GM21515 (cell line): ENCODE measurements around the gene AGR3.

ENCODE experiments used
- ATAC-seq: cut with Tn5 transposase; IDR thresholded peaks from one replicate; pipeline ENCODE4 v1.9.1; 2021; ENCODE audit not compliant: unreplicated experiment

The AGR3 gene

DNA sequence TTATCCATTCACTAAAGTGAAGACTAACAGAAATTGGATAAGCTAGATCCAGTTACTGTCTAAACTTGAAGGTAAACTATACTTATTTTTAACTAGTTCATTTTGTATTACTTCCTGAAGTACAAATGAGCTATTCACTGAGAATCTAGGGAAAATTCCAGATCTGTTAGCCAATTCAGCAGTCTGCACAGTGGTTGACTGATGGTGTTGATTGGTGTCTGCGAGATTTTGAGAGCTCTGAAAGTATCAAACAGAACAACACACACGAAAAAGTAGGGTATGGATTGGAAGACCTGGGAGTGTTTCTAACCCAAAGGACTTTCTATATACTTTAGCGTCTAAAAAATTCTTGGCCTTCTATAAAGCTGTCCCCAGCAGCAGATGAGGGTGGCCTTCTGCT is 43.4 kb downstream of the AGR3 start:
- ATAC-seq, result no peak

DNA sequence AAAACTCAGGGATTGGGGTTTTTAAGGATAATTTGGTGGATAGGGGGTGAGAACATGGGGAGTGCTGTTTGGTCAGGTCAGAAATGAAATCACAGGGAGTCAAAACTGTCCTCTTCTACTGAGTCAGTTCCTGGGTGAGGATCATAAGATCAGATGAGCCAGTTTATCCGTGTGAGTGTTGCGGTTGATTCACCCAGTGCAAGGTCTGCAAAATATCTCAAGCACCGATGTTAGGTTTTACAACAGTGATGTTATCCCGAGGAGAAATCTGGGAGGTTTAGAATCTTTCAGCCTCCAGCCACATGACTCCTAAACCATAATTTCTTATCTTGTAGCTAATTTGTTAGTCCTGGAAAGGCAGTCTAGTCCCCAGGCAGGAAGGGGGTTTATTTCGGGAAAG is 45.3 kb downstream of the AGR3 start:
- ATAC-seq, result no peak

DNA sequence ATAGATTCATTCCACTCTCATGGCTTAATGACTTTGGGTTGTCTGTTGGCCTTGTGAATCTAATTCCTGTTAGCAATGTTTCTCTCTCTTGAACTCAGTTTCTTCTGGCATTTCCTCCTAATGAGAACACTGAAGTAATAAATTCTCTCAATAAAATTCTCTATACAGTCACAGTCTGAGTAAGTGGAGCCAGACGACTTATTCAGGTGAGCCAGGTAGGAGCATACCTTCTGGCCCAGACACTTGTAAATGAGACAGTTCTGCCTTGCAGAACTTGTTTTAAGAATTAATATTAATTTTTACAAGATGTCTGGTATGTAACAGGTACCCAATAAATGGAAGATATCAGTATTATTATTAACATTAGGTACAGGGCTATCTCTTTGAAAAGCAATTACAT is 48.4 kb downstream of the AGR3 start:
- ATAC-seq, result no peak

DNA sequence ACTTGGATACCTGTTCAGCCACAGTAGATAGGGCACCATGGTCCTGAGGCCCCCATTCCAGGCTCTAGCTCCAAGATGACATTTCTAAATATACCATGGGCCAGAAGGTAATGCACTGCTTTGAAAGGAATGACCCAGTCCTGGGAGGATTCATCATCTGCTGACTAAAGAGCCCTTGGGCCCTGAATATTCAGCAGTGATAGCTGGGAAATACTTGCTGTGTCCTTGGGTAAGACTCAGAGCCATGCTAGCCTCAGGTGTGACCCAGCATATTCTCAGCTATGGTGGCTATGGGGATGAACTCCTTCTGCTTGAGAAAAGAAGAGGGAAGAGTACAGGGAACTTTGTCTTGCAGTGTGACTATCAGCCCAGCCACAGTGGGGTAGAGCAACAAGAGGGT is 55.7 kb downstream of the AGR3 start:
- ATAC-seq, result no peak

DNA sequence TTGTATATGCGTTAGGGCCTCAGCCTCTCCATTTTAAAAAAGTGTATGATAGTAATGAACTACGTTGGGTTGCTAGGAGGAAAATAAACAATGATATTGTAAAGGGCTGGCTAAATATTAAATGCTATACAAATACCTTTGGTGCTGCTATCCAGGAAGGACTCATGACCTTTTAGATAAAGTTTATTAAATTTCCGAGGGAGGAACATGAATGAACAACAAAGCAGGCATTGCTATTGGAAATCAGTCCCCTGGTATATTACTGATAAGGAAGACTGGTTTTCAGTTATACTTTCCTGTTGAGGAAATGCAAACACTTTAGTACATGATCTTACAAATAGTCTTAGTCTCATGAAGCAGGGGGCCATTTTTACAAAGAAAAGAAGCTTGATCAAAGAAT is 59.8 kb downstream of the AGR3 start:
- ATAC-seq, result no peak

DNA sequence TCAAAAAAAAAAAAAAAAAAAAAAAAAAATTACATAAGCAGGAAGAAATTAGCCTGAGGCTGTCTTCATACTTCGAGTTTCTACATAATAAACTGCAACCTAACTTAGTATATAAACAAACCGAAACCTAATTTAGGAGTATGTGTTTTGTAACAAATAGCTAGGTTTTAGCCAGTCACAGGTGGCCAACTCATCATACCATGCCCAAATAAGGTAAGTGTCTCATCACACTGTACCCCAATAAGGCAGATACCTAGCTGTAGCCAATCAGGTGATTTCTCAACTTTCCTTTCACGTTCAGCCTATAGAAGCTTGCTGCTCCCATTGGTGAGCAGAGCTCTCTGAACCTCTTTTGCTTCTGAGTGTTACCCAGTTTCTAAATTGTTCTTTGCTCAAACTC is 63.1 kb downstream of the AGR3 start:
- no peak for ATAC-seq

DNA sequence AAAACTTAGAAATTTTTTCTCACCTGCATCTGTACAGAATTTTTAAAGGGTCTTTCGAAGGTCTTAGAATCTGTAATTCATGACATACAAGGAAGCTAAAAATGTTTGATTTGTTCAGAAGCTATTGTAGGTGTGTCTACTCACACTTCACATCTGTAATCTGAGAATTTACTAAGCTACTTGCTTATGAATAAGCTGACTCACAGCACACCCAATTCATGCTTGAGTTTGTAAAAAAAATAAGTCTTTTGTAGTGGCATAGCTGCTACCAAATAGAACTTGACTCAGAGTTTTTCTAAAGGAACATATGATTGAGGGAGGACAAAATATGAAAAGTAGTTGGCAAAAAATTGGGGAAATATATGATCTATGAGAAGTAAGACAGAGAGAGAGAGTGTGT is 64.2 kb downstream of the AGR3 start:
- no peak for ATAC-seq

DNA sequence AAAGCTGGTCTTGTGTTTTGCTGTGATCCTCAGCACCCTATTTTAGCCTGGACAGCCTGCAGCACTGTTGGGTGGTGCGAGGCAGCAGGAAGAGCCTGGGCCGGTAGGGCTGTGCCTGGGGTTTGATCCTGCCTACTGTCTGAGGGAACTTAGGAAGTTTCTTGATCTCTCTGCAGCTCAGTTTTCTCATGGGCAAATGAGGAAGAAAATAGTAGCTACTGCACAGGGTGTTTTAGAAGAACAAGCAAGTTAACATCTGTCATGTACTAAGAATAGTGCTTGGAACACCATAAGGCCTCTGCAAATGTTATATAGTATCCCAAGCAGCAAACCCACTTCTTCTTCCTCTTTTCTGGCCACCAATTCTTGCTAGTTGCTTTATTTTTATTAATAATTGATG is 65.0 kb downstream of the AGR3 start:
- no peak for ATAC-seq

DNA sequence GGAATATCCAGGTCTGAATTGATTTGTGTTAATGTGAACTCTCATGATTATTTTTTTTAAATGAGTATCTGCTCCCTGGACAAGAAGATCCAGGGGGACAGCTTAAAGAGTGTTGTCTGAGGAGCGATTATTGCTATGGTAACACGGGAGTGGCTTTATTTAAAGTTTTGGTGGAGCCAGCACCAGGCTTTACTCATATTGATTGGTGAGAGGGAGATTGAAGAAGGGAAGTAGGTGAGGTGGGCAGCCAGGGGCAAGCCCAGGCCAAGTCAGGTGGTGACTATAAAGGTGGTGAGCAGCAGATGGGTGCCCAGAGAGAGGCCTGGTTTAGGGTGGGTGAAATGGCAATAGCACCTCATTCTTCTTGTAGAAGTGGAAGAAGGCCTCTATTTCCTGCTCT is 66.8 kb downstream of the AGR3 start:
- ATAC-seq, result no peak

DNA sequence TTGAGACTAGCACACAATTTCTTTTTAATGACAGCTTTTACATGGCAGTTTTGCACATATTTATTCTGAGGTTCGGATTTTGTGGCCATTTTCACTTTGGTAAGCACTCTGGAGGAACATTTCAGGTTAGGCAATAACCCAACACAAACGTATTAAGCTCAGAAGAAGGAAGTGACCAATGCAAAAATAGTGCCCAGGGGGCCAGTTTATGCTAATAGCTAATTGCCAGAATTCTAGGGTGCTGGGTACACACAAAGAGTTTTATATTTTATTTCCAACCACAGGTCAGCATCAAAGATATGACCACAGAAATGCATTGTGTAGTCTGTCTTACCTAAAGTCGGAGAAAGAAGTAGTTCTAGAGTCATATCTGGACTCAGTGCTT is 68.6 kb downstream of the AGR3 start:
- no peak for ATAC-seq

DNA sequence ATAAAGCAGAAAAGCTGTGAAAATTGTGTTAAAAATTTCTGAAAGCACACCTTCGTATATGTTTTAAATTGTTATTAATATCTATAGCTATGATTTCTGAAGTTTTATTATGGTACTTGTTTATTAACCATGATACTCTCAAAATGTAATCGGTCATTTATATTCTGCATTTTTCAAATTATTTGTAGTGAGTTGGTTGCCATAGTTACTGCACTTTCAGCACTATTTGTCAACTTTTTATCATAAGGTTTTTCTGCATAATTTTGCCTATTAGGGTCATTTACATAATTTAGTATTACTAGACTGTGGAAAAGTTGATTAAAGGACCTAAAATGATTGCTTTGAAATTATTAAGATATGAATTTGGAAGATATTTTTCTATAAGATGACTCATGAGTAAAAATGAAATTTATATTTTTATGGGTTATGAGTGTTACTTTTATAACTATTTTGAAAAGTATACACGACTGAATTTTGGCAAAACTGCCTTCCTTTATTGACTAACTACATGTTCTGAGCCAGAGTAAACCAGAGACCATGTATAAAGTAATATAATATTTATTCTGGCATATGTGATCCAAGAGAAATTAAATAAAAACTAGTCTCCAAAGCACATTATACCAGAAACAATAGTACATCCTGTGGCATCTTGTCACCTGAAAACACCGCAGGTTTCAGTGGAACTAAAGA is 69.1 kb downstream of the AGR3 start:
- ATAC-seq, result no peak

DNA sequence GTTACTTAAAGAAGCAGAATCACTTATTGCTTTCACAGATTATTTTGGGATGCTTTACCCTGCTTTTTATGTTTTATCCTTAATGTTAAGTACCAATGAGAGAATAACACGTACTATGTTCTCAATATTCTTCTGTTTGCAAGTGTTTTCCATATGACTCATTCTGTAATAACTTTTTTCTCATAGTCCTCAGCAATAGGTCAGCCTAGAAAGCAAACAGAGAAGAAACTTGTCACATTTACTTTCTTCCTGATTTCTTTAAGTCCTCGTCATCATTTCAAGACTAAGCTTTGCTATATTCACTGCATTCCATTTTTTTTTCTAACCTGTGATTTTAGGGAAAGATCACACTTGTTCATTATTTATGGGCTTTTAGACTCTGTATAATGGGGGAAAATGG is 70.2 kb downstream of the AGR3 start:
- no peak for ATAC-seq

DNA sequence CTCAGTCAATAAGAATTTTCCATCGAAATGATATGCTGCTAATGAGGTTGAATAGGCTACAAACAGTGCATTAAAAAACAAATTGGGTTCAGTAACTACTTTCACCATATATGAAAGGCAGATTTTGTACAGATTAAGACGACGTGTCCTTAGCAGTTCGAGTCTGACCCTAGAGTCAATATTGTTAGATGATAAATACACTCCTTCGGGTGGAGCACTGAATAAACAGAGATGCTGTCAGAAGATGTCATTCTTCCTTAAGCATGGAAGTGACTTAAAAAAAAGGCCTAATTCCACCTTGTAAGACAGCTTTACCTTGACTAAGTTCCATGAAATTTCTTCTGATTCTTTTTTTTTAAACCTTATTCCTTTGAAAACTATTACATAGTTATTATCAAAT is 71.2 kb downstream of the AGR3 start:
- no peak for ATAC-seq

DNA sequence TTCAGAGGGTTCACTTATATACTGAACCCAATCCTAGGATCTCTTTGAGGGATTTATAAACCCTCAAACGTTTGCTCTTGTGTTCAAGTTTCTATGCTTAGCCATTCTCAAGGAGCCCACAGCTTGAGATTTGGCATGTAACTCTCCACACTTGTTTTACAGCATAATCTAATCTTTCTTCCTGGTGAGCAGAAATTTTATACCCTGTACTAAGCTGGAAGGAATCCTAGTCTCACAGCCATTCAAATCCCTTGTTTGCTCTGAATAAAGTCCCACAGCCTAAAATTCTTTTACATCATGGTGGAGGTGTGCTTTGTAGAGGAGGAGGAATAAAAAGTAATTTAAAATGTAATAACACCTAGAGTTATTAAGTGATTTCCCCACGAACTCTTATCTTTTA is 71.7 kb downstream of the AGR3 start:
- no peak for ATAC-seq
